Measurements from ENCODE around the gene MIEF1.
"Not testable (repeated sequence)": the region's sequence is repeated elsewhere in the genome, so short reads cannot be mapped to it uniquely, and the experiment has no call there.

MIEF1 gene

GRCh38 chr22:39512026-39512425 is 9.9 kb downstream of the MIEF1 start:
- no peak for DNase-seq

DNA sequence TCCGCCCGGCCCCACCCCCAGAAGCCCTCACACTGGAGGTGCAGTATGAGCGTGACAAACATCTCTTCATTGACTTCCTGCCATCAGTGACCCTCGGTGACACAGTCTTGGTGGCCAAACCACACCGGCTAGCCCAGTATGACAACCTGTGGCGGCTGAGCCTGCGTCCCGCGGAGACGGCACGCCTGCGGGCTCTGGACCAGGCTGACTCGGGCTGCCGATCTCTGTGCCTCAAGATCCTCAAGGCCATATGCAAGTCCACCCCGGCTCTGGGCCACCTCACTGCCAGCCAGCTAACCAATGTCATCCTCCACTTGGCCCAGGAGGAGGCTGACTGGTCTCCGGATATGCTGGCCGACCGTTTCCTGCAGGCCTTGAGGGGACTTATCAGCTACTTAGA is 11.7 kb downstream of the MIEF1 start:
- DNase-seq: no peak

DNA sequence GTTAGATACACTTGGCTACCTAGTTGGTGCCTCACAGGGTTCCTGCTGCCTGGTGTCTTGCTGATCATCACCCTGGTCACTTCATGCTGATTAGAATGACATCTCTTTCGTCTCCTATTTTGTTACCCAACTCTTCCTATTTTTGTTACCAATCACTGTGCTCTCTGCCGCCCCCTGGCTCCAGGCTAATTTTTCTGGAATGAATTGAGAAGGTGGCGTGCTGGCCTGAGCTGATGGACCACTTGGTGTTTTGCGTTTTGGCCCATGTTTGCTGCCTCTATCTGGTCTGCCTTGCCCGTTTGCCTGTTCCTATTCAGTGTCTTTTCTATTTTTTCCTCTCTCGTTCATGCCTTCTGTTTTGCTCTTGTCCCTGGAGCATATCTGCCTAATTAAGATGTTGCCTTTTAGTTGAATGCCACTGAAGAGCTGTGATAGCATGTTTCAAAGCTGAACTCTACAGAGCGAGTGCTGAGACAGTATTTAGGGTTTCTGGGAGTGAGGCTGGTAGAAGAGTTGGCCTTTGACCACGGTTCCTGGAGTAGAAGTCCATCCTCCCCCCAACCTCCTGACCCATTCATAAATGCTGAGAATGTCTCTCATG is 12.4 kb downstream of the MIEF1 start:
- peak in 36 of 58 donors; percentile 10 to 83 (median 34) for DNase-seq

GRCh38 chr22:39515266-39516050 is 13.4 kb downstream of the MIEF1 start:
- DNase-seq: no peak

DNA sequence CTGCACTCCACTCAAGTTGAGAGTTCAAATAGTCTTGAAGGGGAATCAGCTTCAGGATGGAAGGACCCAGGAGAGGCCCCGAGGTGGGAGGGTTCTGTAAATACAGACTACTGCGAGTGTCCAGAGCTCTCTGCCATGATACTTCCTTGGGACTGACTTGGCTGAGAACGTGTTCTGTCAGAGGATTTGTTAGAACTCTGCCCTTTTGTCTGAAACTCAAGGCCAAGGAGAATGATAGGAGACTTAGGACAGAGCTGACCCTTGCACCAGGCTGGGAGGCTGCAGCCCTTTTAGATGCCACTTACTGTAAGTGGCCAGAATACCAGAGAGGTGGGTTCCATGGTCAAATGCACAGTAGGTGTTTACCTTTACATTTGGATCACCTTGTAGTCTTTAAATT is 15.4 kb downstream of the MIEF1 start:
- DNase-seq: no peak

GRCh38 chr22:39518144-39518786 is 16.2 kb downstream of the MIEF1 start:
- DNase-seq: no peak

DNA sequence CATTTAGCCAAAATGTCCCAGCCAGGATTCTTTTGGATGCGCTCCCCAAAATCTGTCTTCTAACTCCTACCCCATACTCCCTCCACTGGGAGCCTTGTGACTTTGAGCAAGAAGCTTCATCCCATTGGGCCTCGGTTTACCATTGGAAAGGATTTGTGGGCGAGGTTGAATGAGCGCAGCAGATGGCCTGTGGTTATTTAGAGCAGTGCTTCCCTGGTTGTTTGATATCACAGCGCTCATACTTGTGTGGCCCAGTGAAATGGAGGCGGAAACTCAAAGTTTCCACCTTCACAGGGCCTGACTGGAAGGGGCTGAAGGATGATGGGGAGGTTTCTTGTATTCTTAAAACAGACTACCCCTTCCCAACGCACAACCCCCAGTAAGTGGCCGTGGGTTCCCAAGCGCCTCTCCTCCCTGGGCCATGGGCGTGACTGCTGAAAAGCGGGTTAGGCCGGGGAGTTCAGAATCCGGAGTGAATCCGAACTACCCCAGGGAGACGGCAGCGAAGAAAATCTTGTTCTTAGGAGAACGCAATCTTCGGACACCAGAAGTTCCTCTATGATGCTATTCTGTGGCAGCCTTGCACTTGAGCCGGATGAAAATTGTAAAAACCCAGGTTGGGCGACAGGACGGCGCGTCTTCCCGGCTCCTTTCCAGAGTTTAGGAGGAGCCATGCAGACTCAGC is 17.0 kb downstream of the MIEF1 start:
- peak in 8 of 58 donors; percentile 25 to 62 (median 41) for DNase-seq

DNA sequence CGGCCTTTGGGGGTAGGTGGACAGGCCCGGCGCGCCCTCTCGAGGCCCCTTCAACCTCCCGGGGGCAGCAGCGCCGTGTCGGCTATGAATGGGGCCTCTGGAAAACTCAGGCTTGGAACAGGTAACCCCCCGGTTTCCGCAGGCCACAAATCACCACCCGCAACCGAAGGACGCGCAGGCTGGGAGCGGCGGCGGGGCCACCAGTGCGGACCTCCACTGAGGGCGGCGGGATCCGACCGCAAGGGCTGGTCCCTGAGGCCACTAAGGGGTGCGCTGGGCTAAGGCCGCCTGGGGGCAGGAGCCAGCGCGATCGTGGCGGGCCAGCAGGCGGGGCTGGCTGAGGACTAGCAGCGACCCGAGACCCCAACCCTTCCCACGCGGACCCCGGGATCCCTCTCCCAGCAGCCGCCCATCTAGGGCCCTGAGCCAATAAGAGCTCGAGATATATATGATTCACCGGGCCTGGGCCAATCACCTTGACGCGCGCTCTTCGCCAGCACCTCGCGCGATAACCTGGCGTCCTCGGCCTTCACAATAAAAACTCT is 17.7 kb downstream of the MIEF1 start:
- peak in 50 of 58 donors; percentile 47 to 97 (median 91) for DNase-seq

GRCh38 chr22:39520226-39521105 is 18.4 kb downstream of the MIEF1 start, which contains the start of gene ATF4:
Gene ATF4, plus strand, starts transcription at chr22:39520562. Its CDS starts 884 bp downstream, at chr22:39521446.
- DNase-seq: peak in 57 of 58 donors; percentile 29 to 99 (median 92)

DNA sequence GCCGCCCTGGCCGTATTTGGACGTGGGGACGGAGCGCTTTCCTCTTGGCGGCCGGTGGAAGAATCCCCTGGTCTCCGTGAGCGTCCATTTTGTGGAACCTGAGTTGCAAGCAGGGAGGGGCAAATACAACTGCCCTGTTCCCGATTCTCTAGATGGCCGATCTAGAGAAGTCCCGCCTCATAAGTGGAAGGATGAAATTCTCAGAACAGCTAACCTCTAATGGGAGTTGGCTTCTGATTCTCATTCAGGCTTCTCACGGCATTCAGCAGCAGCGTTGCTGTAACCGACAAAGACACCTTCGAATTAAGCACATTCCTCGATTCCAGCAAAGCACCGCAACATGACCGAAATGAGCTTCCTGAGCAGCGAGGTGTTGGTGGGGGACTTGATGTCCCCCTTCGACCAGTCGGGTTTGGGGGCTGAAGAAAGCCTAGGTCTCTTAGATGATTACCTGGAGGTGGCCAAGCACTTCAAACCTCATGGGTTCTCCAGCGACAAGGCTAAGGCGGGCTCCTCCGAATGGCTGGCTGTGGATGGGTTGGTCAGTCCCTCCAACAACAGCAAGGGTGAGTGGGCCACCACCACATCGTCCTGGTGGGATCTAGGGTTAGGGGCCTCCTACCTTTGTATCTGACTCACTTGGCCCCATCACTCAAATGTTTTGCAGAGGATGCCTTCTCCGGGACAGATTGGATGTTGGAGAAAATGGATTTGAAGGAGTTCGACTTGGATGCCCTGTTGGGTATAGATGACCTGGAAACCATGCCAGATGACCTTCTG is 19.2 kb downstream of the MIEF1 start:
- peak in 2 of 58 donors; percentile 64 to 65 for DNase-seq

DNA sequence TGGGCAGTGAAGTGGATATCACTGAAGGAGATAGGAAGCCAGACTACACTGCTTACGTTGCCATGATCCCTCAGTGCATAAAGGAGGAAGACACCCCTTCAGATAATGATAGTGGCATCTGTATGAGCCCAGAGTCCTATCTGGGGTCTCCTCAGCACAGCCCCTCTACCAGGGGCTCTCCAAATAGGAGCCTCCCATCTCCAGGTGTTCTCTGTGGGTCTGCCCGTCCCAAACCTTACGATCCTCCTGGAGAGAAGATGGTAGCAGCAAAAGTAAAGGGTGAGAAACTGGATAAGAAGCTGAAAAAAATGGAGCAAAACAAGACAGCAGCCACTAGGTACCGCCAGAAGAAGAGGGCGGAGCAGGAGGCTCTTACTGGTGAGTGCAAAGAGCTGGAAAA is 20.0 kb downstream of the MIEF1 start:
- DNase-seq: not testable (repeated sequence)

DNA sequence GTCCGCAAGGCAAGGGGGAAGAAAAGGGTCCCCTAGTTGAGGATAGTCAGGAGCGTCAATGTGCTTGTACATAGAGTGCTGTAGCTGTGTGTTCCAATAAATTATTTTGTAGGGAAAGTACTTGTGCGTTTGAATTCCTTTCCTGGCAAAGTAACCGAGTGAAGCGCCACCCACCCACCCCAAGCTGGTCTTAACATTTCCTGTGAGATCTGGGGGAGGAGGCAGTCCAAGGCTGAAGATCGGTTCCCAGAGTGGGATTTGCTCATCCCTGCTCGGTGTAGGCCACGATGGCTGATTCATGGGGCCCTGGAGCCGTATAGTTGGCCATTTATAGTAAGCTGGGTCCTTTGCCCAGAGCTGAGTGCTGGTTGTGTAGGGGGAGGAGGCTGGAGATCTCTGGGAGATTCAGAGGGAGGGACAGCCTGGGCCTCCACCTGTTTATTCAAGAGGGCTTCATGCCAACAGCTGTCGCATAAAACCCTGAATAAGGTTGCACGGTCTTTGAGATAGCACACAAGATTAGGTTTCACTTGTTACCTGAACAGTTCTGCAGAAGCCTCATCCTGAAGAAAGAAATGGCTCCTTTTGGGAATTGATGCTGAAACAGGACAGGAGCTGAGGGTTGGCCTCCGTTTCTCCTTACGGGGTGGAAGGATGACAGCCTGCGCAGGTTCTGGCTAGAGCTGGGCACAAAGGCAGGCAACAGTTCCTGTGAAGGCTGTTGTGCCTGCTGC is 20.6 kb downstream of the MIEF1 start:
- DNase-seq: peak in 33 of 58 donors; percentile 23 to 77 (median 50)

DNA sequence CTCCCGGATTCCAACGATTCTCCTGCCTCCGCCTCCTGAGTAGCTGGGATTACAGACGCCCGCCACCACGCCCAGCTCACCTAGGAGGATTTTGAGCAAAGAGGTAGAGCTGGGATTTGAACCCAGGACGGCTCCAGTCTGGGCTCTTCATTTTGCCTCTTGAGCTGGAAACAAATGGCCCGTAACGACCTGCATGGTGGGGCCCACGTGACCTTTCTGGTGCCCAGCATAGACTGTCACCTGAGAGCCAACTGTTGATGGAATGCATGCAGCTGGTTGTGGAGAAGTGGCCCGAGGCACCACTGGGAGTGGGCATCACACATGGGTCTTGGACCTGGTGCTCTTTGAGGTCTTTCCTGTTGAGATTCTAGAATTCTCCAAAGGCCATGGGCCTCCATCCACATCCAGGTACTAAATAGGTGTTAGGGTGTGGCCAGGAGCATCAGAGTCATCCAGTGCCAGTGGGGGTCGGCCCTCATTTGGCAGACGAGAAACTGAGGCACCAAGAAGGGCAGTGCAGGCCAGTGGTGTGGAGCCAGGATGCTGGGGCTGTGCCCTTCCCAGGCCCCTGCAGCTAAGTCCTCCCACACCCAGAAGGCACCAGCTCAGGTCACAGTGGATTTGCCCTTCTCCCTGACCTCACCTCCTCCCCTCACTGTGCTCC is 22.1 kb downstream of the MIEF1 start:
- DNase-seq: no peak

DNA sequence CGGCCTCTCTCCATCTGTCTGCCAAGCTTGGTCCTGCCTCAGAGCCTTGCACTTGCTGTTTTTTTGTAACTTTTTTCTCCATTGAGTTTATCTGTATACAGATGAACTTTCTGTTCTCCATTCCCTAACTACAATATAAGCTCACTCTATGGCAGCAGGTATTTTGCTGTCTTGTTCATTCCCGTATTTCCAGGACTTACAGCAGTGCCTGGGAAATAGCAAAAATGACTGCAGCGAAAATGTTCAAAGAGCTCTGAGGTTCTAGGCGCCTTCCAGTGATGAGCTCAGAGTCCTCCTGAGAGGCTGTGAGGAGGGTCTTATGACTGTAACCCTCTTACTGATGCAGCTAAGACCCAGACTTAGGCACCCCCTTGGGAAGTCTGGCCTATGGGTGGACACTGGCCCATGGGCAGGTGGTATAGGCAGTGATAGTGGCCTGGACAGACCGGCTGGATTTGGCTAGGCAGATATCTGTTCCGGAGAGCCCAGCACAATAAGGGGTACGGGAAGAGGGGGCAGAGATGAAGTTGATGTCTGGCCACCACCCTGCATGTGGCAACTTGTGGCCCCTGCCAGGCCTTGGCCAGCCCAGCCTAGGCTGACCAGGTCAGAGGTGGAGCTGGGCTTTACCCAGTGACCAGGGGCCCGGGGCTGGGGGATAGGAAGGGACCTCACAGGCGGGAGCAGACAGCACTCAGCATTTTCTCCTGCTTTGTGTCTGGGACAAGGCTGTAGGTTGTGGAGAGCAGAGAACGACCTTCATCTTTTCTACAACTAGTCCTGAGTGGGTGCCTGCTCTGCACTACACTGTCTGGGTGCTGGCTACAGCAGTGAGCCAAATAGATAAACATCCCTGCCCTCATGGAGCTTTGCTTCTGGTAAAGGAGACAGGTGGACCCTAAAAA is 22.9 kb downstream of the MIEF1 start:
- no peak for DNase-seq

DNA sequence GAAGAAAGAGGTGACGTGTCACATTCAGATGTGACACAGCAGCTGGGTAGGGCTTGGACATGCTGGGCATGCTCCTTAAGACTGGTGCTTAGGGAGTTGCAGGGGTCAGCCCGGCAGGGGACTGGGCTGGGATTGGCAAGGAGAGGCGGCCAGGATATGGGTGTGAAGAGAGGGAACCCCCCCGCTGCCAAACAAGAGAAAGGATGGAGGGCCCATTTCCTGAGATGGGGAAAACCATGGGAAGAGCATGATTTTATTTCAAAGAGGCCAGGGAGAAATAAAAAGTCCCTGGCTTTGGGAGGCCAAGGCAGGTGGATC is 23.5 kb downstream of the MIEF1 start:
- no peak for DNase-seq

DNA sequence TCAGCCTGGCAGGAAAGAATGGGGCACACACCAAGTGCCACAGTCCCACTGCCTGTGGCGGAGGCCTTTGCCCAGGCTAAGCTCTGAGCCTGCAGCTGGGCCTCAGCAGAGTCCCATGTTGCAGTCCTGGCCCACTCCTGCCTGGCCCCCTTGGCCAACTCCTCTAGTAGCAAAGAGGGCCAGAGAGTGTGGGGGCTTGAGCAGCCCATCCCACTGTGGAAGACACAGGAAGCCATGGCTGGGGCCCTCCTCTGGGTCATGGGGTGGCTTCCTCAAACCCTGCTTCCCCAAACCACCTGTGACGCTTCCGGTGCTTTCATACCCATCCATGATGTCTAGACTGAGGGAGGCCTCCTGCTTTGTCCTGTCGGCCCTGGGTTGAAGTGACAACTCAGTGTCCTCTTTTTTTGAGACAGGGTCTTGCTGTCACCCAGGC is 24.7 kb downstream of the MIEF1 start:
- DNase-seq: no peak

GRCh38 chr22:39527481-39527961 is 25.4 kb downstream of the MIEF1 start:
- no peak for DNase-seq

Data from anterior cingulate cortex (tissue), 58 donors.